Activated T-helper 9 cell treated with anti-CD3 and anti-CD28 coated beads, Interleukin-2, amount 50 U/mL, for 16 hours (primary cell): Measurements from ENCODE around the gene IGF2BP2.
"Not testable (repeated sequence)": the region's sequence is repeated elsewhere in the genome, so short reads cannot be mapped to it uniquely, and the experiment has no call there.

Source experiments
- DNase-seq: peaks from one replicate; pipeline ENCODE4 v3.0.0-alpha.2; 2020; ENCODE audit warnings: low read depth

The IGF2BP2 gene

GRCh38 chr3:185639632-185640206, 185.1 kb downstream of the IGF2BP2 start:
- no peak for DNase-seq

DNA sequence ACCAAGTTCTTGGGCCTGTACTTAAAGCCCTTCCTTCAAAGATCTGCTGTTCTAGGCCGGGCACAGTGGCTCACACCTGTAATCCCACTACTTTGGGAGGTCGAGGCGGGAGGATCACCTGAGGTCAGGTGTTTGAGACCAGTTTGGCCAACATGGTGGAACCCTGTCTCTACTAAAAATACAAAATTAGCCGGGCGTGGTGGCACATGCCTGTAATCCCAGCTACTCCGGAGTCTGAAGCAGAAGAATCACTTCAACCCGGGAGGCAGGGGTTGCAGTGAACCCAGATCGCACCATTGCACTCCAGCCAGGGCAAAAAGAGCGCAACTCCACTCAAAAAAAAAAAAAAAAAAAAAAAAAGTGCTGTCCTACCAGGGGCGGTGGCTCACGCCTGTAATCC, 186.2 kb downstream of the IGF2BP2 start:
- not testable (repeated sequence) for DNase-seq

GRCh38 chr3:185637388-185637787, 187.5 kb downstream of the IGF2BP2 start:
- DNase-seq = no peak

DNA sequence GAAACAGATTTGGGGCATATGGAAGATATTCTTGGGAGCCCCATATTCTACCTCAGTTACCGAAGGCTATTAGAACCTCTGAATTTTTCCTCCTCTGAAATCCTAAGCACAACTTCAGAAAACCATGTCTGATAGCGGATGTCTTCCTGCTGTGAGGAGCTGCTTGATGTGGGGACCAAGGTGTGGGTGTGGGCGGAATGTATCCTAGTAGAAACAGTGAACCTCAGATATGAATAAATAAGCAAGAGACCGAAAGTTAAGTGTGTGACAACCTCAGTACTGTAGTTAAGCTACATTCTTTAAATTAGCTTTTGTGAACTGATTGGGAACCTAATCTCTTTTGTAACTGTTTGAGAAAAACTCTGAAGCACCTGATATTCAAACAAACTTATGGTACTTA, 191.8 kb downstream of the IGF2BP2 start:
- DNase-seq = no peak

DNA sequence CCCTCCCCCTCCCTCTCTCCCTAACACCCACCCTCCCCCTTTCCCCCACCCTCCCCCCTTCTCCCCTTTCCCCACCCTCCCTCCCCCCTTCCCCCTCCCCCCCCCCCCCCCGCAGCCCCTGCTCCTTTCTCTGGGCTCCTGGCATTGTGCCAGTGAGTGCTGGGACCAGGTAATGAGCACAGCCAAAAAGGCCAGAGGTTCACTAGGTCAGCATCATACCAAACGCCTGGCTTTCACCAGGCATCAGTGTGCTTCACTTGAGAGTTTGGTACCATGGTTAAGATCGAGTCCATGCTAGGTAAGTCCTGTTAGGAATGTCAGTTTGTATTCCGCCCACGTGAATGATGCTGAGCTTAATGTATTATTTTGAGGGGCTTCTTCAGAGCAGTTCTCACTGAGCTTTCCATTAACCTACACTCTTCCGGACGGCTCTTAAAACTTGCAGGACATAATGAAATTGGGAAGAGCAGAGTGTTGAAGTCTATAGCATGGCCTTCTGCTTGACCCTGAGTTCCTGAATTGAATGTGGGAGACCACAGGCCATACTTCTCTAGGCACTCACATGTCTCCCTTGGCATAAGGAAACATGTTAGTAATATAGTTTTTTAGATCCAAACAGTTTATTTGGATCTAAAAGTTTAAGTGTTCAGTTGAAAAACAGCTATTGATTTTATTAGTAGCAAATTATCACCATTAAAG, 193.2 kb downstream of the IGF2BP2 start:
- DNase-seq = no peak

GRCh38 chr3:185631108-185631507, 193.7 kb downstream of the IGF2BP2 start:
- DNase-seq = no peak

GRCh38 chr3:185630182-185630622, 194.6 kb downstream of the IGF2BP2 start:
- DNase-seq = no peak

DNA sequence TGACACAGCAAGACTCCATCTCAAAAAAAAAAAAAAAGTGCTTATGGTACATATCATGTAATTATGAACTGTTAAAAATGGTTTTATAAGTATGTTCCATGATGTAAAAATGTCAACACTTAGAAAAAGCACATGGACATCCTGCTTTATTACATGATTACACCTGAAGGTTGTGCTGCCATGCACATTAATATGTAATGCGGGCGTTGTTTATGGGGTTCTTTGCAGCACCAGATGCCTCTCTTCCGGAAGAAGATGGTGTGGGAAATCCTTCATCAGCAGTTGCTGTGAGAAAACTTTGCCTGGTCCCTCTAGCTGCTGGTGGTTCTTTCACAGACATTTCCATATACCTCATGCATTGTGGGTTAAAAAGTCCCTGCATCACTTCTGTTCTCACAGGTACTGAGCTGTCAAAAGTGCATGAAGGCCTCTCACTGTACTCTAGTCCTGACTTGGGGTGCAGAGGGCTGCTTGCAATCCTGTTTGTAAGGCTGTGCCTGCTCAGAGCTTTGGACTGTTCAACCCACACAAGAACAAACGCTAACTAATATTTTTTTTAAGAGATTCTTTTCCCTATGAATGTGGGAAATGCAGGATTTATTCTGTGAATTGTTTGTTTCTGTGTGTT, 195.2 kb downstream of the IGF2BP2 start:
- no peak for DNase-seq

DNA sequence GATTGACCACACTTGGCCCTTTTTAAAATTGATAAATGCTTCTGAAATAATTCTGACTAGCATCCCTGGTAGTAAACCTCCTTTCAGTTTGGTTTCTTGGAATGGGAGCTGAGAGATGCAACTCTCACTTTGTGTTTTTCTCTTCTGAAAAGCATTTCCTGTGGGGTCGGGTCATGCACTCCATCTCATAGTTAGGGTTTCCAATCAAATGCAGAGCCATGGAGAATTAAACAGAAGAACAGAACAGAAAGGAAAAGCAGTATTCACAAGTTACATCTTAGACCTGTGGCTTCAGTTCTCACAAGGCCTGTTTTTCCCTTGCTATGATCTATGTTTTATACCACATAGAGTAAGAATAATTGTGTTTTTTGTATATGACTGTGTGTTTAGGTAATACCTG, 199.1 kb downstream of the IGF2BP2 start:
- no peak for DNase-seq

- no peak for DNase-seq
Measured at GRCh38 chr3:185623939-185624665, 200.7 kb downstream of the IGF2BP2 start.

GRCh38 chr3:185613016-185613415, 211.8 kb downstream of the IGF2BP2 start:
- DNase-seq = no peak

GRCh38 chr3:185606196-185606595, 218.6 kb downstream of the IGF2BP2 start:
- no peak for DNase-seq

DNA sequence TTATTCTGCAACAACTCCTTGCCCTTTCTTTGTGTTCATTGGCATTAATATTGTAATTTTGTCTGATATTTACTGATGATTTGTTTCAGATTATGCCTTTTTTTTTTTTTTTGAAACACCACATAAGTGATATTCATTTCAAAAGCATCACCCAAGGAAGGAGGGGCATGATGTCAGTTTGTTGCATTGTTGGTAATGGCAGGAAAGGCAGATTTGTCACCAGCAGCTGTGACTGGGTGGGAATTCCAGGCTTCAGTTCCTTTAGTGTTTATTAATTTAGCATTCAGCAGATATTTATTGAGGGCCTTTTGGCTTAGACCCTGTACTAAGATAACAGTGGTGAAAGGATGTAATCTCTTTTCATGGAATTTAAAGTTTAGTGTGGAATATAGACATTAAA, 219.3 kb downstream of the IGF2BP2 start:
- DNase-seq = no peak

GRCh38 chr3:185595526-185595925, 229.3 kb downstream of the IGF2BP2 start:
- no peak for DNase-seq

GRCh38 chr3:185594073-185594472, 230.8 kb downstream of the IGF2BP2 start:
- no peak for DNase-seq
